CD4-positive, alpha-beta T cell treated with Interleukin-17A for 1 hour (primary cell): Measurements from ENCODE around the gene VPS33A.
"Not testable (repeated sequence)": the region's sequence is repeated elsewhere in the genome, so short reads cannot be mapped to it uniquely, and the experiment has no call there.

Source experiments
- DNase-seq: peaks from one replicate; pipeline ENCODE4 v3.0.0-alpha.2; 2020

VPS33A gene

DNA sequence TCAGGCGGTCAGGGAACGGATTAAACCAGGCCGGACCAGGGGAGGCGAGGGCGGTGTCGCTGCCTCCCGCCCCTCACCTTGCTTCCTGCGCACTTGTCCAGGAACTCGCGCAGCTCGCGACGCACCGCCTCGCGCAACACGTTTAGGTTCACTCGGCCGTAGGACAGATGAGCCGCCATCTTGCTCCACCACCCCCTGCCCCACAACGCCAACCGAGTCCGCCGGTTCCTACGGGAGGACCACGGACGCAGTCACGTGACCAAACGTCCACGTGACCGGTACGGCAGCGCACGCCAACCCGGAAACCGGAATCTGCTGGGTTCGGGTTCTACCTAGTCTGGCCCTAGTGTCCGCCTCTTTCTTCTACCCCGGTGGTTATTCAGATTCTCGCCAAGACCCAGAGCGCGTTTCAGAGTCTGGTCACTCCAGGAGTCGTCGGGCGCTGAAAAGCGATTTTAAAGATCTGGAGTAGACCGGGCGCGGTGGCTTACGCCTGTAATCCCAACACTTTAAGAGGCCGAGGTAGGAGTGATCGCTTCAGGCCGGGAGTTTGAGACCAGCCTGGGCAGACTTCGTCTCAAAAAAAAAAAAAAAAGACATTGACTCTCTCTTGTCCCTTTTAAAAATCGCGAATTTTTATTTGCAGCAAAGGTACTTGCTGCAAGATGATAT, at the start of gene VPS33A:
TSS of gene VPS33A (minus strand) at position 265 of the 672 bp plus-strand sequence. CDS start at position 179, 86 bp downstream.
- DNase-seq = peak; percentile 95

DNA sequence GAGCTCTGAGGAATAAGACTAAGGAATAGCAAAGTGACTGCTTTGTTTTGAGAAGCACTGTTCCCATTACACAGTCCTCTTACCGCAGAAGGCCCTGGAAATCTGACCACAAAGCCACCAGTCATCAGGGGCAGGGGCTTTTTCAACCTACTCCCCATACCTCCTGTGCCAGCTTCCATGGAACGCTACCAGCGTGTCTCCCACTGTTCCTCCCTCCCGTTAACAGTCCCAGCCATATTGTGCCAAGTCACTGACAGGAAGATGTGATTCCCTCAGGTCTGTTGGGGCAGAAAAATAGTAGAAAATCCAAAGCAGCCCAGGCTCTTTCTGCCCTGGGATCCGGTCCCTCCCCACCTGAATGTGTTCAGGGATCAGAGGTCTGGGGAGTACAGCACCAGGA, 46.6 kb upstream of the VPS33A start:
- DNase-seq = no peak

DNA sequence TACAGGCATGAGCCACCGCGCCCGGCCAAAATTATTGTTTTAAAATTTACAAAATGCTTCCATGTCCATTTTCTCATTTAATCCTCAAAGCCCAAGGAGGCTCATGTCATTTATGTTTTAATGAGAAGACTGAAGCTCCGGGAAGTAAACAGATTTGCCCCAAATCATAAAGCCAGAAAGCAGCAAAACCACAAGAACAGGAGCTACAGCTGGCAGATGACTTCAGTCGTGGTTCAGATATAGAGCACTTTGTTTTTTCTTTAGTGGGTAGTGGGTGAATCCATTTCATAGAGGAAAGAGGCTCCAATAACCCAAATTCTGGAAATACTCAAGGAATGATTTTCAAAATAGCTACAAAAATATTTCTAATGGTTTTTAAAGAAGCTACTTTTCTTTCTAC, 45.4 kb upstream of the VPS33A start:
- DNase-seq = no peak

DNA sequence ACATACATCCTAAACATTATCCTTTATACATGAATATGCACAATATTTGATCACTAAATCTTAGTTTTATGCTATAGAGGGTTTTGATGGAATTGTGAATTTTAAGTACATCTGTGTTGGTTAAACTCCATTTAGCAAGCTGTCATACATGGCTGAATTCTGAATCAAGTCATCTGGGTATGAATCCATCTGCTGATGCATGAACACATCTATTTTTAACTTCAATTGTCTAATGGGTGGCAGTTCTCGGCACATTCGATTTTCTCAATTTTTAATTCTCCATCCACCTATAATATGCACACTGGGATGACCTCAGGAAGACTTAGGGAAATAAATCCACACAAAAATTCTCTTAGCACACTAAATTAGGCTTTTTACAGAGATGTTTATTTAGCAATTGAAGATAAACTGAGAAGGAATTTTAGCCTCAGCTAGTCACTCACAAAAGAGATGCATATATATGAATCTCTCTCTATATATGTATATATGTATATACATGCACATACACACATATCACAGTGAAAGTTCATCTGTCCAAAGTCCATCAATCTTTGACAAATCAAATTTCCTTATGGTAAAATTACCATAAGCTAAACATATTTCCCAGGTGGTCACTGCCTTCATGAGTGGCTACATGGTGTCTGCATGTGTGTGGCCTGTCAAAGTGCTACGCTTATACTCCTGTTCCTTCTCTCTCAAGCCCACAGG, 44.5 kb upstream of the VPS33A start:
- DNase-seq = no peak

DNA sequence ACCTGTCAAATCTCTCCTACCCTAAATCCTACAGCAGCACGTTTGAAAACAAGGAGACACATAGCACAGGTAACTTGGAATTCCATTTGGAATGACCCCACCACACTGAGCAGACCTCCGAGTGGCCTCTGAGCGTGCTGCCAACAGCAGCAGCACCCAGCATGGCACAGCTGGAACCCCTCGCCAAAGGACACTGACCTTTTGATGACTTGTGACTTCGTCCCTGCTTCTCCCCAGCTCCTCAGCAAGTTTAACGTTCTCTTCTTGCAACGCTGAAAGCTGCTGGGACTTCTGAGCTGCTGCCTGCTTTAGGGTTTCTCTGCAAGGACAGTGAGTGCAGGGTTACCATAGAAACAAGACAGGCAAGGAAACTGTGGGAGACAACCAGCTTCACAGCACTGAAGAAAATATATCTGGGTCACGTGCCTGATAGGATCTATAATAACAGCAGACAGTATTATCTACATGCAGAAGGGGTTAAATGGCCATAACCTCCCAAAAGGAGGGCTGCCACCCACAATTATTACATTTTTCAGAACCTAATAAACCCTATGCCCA, 43.3 kb upstream of the VPS33A start:
- DNase-seq = no peak

DNA sequence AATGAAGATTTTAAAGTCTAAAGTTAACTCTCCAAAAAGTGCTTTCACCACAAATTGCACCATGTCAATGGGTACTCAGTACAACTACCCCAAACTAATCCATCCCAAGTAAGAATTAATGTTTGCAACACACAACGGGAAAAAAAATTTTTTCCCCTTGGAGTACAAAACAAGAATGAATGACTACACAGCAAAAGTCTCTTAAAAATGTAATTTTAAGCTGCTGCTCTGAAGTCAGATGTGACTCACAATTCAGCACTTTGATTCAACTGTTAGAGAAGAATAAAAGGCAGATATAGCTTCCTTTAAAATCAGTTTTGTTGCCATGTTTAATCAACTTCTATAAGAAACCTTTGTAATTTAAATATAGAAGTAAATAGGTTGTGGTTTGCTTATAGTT, 42.5 kb upstream of the VPS33A start:
- DNase-seq = no peak

DNA sequence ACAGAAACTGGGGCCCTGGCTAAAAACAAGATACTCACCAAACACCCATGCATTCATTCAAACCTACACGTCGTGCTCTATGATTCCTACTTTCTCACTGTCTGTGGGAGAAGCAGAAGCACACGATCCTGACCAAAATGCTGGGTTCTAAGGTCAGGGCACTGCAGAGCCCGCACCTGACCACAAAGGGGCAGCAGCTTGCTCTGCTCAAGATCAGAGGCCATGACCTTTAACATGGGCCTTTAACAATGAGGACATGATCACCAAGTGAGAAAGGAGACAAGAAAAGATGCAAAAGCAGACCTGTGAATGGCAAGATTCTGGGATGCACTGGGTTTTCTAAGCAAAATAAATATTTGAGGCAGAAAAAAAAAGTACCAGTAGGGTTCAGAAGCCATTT, 40.1 kb upstream of the VPS33A start:
- no peak for DNase-seq

DNA sequence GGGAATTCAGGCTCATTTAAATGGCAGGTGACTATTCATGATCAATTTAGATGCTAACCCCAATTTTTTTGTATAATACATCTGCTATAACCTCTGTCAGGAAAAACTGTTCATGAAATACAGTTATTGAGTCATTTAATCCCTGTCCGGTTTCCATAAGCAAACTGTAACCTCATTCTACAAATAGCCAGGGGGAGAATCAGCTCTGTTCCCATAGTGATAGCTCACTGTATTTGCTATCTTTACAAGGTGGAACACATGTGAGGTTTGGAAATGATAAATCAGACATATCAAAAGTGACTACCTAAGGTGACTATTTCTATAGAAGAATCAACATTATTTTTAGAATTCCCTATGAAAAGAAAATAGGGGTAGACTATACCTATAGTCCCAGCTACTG, 38.6 kb upstream of the VPS33A start:
- no peak for DNase-seq

DNA sequence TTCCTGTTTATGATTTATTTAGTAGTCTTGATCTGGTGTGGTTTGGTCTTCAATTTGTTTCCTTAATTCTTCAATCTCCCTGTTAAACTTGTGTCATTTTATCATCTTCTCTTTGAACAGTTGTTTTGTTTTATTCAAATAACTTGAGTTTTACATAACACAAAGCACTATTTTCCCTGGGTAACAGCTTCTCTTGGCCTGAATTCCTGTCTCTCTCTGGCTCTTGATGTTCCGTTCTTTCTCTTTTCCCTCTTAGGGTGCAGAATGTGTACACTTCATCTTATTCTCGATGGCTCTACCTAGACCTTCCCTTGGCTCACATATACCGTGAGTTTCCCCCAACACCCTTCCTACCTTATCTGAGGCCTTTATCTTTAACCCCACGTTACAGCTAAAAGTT, 36.8 kb upstream of the VPS33A start:
- no peak for DNase-seq

DNA sequence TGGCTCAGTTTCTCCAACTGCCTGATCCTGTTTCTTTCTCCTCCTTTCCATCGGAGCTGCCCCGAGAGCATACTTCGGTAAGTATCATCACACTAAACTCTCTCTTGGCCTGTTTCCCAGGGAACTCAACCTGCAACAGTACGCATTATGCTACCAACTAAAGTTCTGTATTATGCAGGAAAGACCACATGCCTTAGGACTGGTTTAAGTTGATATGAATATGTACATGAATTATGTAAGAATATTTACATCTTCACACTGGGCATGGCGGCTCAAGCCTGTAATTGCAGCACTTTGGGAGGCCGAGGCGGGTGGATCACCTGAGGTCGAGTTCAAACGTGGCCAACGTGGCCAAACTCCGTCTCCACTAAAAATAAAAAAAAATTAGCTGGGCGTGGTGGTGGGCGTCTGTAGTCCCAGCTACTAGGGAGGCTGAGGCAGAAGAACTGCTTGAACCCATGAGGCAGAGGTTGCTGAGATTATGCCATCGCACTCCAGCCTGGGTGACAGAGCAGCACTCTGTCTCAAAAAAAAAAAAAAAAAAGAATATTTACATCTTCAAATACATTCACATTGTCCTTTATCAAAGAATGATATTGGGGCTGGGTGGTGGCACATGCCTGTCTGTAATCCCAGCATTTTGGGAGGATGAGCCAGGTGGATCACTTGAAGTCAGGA, 31.9 kb upstream of the VPS33A start:
- no peak for DNase-seq

DNA sequence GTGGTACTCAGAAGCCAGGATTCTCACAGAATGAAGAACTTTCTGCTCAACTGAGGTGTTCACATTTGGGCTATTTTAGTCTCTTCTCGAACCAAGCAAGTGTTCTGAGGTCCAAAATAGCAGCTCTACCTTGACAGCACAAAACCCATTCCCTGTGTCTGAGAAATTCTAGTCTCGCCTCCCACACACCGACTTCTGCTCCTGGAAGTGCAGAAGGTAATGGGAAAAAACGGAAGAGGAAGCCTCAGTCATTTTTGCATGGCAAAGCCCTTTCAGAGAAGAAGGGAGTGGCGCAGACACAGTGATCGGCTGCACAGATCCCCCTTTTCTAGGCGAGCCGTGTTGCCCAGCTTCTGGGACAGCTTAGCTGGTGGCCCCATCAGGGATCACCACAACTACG, 31.2 kb upstream of the VPS33A start:
- no peak for DNase-seq

DNA sequence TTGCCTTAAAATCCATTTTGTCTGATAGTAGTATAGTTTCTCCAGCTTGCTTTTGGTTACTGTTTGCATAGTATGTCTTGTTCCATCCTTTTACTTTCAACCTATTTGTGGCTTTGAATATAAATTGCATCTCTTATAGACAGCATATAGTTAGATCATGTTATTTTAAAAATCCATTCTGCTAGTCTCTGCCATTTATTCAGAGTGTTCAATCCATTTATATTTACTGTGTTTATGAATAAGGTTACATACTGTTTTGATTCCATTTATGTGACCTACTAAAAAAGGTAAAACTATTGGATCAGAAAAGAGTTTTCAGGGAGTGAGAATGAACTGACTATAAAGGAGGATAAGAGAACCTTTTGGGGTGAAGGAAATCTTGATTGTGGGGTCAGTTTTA, 29.6 kb upstream of the VPS33A start:
- no peak for DNase-seq

DNA sequence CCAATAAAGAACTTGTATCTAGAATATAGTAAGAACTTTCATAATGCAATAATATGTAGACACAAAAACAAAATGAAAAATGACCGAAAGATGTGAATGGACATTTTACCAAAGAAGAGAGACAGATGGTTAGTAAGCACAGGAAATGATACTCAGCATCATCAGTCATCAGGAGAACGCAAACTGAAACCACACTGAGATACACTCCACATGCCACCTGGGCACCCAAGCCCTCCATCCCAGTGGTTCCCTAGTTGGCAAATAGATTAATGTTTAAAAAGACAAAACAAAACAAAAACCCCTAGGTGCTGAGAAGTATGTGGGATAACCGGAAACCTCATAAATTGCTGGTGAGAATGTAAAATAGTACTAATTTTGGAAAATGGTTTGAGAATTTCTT, 26.8 kb upstream of the VPS33A start:
- no peak for DNase-seq

DNA sequence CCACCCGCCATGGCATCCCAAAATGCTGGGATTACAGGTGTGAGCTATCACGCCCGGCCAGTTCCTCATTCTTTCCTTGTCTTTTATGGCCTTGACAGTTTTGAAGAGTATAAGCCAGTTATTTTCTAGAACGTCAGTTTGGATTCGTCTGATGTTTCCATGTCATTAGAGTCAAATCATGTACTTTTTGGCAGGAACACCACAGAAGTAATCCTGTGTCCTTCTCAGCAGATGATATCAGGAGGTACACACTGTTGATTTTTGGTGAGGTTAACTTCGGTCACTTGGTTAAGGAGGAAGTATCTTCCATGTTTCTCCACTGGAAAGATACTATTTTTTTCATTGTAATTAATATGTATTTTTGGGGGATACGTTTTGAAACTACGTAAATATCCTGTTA, 25.1 kb upstream of the VPS33A start:
- no peak for DNase-seq

DNA sequence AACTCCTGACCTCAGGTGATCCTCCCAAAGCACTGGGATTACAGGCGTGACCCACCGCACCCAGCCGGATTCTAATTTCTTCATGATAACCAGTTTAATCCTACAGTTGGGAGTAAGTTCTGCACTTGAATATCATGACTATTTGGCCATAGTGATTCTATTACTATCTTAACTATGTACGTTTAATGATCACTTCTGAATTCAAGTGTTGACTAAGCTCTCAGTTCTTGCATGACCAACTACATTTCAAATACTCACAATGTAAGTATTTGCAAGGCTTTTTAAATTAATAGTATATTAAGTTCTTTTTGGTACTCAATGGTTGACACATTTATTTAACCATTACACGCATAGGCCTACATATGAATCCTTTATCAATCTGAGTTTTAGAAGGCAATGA, 17.4 kb upstream of the VPS33A start:
- DNase-seq = no peak

DNA sequence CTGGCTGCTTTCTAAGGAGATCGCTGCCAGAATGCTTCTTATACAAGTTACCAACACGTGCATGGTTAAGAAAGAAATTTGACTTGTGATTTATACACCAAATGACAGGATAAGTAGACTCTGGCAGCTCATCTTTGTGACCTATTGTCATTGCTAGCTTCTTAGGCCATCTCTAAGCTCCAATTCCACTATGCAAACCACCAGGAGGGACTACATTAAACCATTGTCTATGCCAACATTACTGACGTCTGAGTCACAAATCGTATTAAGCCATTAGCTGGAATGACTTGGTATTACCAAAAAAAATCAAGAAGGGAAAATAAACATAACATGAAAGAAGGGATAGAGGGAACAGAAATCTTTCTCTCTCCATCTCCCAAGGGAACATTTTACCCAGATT, 15.8 kb upstream of the VPS33A start:
- no peak for DNase-seq

DNA sequence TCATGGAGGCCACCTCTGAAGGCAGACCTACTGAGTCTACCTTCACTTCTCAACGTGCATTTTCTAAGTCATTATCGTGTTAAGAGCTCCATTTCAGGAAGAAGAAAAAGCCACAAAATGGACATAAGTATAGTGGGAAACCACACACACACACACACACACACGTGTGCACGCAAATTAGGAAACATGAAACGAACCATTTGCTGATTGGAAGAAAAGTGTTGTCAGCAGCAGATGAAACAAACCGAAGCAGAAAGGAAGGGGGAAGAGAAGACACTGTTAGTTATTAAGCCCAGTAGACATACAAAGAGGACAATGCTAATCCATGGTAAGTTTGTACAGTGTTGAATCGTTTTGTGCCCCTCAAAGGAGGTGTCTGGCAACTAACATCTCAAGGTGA, 9.9 kb upstream of the VPS33A start:
- DNase-seq = no peak

DNA sequence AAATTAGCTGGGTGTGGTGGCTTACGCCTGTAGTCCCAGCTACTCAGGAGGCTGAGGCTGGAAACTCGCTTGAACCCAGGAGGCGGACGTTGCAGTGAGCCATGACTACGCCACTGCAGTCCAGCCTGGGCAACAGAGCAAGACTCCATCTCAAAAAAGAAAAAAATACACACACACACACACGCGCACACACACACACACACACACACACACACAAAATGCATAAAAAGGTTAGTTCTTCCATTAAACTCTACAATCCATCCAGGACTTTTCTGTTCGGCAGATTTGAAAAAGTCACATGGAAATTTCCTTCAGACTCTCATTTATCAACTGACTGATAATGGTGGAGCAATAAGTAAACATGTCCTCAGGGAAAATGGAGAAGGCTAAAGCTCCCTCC, 9.2 kb upstream of the VPS33A start:
- no peak for DNase-seq

DNA sequence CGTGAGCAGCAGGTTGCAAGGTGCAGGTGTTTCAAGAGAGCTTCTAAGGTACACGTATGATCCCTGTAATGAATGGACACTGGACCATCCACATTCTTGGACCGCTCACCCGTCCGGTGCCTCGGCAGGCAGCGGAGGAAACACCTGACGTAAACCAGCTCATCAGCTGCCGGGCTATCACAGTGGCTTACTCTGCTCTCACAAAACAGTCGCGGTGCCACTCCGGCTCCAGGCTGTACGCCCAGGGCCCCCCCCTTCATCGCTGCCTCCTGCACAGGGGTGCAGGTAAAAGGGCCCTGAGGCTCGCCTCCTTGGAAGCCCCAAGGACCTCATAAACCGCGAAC, 436 bp downstream of the VPS33A start:
- no peak for DNase-seq

DNA sequence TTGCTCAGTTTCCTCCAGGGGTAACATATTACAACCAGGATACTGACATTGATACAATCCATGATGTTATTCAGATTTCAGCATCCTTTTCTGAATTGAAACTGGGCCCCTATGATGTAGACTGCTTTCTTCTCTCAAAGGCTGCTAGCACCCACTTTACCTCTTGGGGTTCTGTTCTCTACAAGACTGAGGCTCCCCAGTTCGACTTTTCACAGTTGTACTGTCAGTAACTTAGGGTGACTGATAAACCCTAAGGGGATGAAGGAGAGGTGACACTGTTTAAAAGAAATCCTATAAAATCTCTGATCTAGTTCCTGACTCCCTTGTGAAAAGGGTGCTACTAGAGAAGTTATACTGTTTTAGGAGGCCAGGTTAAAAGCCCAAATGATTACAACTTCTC, 818 bp downstream of the VPS33A start:
- peak; percentile 50 for DNase-seq

DNA sequence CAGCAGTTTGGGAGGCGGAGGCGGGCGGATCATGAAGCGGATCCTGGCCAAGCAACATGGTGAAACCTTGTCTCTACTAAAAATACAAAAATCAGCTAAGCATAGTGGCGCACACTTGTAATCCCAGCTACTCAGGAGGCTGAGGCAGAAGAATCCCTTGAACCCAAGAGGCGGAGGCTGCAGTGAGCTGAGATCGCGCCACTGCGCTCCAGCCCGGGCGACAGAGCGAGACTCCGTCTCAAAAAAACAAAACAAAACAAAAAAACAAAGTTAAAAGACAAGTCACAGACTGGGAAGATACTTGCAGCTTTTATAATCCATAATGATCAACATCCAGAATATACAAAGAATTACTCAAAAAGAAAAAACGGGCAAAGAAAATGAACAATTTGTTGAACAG, 5.6 kb downstream of the VPS33A start:
- DNase-seq = not testable (repeated sequence)

DNA sequence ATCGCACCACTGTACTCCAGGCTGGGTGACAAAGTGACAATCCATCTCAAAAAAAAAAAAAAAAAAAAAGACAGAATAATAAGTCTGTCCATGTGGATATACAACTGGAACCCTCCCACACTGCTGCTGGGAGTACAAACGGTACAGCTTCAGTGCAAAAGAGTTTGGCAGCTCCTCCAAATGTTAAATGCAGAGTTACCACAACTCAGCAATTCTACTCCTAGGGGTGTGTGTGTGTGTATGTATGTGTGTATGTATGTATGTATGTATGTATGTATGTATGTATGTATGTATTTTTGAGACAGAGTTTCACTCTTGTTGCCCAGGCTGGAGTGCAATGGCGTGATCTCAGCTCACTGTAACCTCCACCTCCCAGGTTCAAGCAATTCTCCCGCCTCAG, 7.4 kb downstream of the VPS33A start:
- not testable (repeated sequence) for DNase-seq

DNA sequence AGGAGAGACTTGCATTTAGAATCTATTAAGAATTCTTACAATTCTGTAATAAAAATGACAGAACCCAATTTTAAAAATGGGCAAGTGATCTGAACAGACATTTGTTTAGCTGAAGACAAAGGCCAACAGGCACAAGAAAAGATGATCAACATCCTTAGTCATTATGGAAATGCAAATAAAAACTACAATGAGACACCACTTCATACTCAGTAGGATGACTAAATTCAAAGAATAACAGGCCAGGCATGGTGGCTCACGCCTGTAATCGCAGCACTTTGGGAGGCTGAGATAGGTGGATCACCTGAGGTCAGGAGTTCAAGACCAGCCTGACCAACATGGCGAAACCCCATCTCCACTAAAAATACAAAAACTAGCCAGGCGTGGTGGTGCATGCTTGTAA, 7.8 kb downstream of the VPS33A start:
- DNase-seq = not testable (repeated sequence)

DNA sequence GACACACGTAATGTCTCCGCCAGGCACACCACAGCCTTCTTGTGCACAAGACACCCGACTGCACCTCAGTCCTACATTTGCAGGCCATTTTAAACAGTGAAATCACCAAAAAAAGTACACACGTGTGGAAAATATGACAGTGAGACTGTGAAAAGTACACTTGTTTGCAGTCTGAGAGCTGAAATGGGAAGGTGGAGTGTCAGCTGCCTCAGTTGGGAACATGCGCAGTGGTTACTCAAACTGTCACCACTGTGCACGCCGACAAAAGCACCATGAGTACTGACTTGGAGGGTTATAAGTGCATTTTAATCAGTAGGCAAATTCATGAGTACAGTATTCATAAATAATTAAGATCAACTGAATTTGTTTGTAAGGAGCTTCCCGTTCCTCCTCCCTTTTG, 15.8 kb downstream of the VPS33A start:
- DNase-seq = no peak
